HG03342 (cell line): ENCODE measurements around the gene CYP4F8.

Experiments
- ATAC-seq: cut with Tn5 transposase; IDR thresholded peaks from one replicate; pipeline ENCODE4 v1.9.1; 2021; ENCODE audit warnings: mild to moderate bottlenecking, moderate library complexity; ENCODE audit not compliant: unreplicated experiment

The CYP4F8 gene

GRCh38 chr19:15616183-15616582 lies 1.2 kb downstream of the CYP4F8 start:
- no peak for ATAC-seq

GRCh38 chr19:15616627-15617270 lies 1.7 kb downstream of the CYP4F8 start:
- no peak for ATAC-seq

GRCh38 chr19:15618321-15618720 lies 3.3 kb downstream of the CYP4F8 start:
- ATAC-seq = no peak

- no peak for ATAC-seq
Observed at GRCh38 chr19:15621801-15622200, 6.8 kb downstream of the CYP4F8 start.

- no peak for ATAC-seq
Observed at GRCh38 chr19:15622991-15623390, 8.0 kb downstream of the CYP4F8 start.

- no peak for ATAC-seq
Observed at GRCh38 chr19:15623711-15624318, 8.8 kb downstream of the CYP4F8 start.

- no peak for ATAC-seq
Observed at GRCh38 chr19:15628236-15629002, 13.4 kb downstream of the CYP4F8 start.

GRCh38 chr19:15629003-15629880 lies 14.2 kb downstream of the CYP4F8 start:
- no peak for ATAC-seq

GRCh38 chr19:15631817-15632216 lies 16.8 kb downstream of the CYP4F8 start:
- ATAC-seq = no peak

GRCh38 chr19:15633082-15633835 lies 18.2 kb downstream of the CYP4F8 start:
- ATAC-seq = no peak

- ATAC-seq = no peak
Observed at GRCh38 chr19:15634105-15634504, 19.1 kb downstream of the CYP4F8 start.

GRCh38 chr19:15635016-15635805 lies 20.2 kb downstream of the CYP4F8 start:
- no peak for ATAC-seq

- no peak for ATAC-seq
Observed at GRCh38 chr19:15636026-15636425, 21.0 kb downstream of the CYP4F8 start.

GRCh38 chr19:15639596-15639995 lies 24.6 kb downstream of the CYP4F8 start:
- ATAC-seq = no peak

GRCh38 chr19:15640294-15640903 lies 25.4 kb downstream of the CYP4F8 start, which contains the start of gene CYP4F3:
CYP4F3 (plus strand) TSS chr19:15640897; CDS start chr19:15641416, 519 bp downstream.
- ATAC-seq = no peak

- no peak for ATAC-seq
Observed at GRCh38 chr19:15640904-15641597, 26.0 kb downstream of the CYP4F8 start.

GRCh38 chr19:15641901-15642491 lies 27.0 kb downstream of the CYP4F8 start:
- no peak for ATAC-seq

GRCh38 chr19:15642807-15643206 lies 27.8 kb downstream of the CYP4F8 start:
- no peak for ATAC-seq
